Measurements from ENCODE around the gene TMEM43.
A peak's percentile ranks its signal among the peaks of the same experiment; 100 is the strongest.

The TMEM43 gene

GRCh38 chr3:14137445-14137844 lies 12.6 kb downstream of the TMEM43 start:
- no peak for DNase-seq (ENCODE audit: low read depth in 2 of 2, low spot score in 1 of 2)

DNA sequence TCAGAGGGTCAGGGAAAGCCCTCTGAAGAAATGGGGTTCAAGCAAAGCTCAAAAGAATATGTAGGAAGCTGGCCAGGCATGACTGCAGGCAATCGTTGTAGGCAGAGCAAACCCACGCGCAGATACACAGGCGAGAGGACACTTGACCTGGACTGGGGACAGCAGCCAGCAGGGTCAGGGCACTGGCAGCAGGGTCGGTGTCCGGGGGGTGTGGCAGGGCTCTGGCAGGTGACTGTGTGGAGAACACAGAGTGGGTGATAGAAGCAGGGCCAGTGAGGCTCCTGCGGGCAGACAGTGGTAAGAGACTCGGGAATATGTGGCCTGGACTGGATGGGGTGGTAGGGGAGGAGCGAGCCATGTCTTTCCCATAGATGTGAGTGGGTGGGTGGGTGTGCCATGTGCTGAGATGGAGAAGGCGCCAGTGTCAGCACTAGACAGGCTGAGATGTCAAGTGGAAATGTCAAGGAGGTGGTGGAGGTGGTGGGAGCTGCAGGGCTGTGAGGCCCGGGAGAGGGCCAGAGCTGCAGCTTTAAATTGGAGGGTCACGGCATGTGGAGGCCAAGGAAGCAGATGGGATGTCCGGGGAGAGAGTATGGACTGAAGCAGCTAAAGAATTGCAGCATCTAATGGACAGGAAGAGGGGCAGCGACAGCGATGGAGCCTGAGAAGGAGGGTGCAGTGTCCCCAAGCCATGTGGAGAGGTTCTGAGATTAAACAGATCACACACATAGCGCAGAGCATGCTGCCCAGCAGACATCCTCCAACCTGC lies 13.4 kb downstream of the TMEM43 start:
- no peak for DNase-seq (ENCODE audit: low read depth in 2 of 2, low spot score in 1 of 2)

- no peak for DNase-seq (ENCODE audit: low read depth in 2 of 2, low spot score in 1 of 2)
Observed at GRCh38 chr3:14138878-14139655, 14.2 kb downstream of the TMEM43 start.

DNA sequence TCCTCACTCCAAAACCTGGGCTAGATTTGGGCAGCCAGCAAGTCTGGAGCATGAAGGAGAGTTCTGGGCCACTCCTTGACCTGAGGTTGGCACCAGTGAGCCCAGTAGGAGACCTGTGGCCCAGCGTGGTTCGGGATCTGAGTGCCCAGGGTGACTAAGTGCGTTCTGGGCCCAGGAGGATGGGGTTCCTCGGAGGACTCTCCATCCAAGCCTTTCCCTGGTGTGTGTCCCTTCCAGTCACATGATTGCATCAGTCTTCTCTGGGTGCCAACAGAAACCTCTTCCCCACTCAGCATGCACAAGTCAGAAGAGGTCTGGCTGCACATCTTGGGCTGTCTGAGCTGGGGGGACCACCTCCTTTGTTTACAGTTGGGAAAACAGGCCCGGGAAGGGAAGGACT lies 14.9 kb downstream of the TMEM43 start:
- no peak for DNase-seq (ENCODE audit: low read depth in 2 of 2, low spot score in 1 of 2)

DNA sequence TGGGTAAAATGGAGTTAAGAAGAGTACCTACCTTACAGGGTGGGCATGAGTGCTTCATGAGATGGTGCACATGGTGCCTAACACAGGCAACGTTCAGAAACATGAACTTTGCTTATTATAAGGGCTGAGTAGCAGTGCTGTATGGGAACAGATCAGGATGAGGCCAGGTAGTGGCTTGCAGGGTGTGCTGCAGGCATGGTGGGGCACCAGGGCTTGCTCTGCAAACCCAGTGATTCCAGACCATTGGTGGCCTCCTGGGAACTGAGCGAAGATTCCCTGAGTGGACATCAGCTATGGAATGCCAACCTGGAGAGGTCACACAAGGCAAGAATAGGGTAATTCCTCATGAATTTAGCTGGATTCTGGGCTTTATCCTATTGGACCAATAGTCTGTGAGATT lies 15.8 kb downstream of the TMEM43 start:
- DNase-seq (ENCODE audit: low read depth in 2 of 2, low spot score in 1 of 2), result no peak

GRCh38 chr3:14141144-14141543 lies 16.3 kb downstream of the TMEM43 start:
- DNase-seq (ENCODE audit: low read depth in 2 of 2, low spot score in 1 of 2), result no peak

DNA sequence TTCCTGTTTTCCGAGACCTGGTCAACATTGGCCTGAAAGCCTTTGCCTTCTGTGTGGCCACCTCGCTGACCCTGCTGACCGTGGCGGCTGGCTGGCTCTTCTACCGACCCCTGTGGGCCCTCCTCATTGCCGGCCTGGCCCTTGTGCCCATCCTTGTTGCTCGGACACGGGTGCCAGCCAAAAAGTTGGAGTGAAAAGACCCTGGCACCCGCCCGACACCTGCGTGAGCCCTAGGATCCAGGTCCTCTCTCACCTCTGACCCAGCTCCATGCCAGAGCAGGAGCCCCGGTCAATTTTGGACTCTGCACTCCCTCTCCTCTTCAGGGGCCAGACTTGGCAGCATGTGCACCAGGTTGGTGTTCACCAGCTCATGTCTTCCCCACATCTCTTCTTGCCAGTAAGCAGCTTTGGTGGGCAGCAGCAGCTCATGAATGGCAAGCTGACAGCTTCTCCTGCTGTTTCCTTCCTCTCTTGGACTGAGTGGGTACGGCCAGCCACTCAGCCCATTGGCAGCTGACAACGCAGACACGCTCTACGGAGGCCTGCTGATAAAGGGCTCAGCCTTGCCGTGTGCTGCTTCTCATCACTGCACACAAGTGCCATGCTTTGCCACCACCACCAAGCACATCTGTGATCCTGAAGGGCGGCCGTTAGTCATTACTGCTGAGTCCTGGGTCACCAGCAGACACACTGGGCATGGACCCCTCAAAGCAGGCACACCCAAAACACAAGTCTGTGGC lies 16.9 kb downstream of the TMEM43 start:
- DNase-seq (ENCODE audit: low read depth in 2 of 2, low spot score in 1 of 2), result no peak

DNA sequence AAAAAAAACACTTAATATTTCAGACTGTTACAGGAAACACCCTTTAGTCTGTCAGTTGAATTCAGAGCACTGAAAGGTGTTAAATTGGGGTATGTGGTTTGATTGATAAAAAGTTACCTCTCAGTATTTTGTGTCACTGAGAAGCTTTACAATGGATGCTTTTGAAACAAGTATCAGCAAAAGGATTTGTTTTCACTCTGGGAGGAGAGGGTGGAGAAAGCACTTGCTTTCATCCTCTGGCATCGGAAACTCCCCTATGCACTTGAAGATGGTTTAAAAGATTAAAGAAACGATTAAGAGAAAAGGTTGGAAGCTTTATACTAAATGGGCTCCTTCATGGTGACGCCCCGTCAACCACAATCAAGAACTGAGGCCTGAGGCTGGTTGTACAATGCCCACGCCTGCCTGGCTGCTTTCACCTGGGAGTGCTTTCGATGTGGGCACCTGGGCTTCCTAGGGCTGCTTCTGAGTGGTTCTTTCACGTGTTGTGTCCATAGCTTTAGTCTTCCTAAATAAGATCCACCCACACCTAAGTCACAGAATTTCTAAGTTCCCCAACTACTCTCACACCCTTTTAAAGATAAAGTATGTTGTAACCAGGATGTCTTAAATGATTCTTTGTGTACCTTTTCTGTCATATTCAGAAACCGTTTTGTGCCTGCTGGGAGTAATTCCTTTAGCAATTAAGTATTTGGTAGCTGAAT lies 17.9 kb downstream of the TMEM43 start:
- peak in 1 of 2 donors; percentile 29 for DNase-seq (ENCODE audit: low read depth in 2 of 2, low spot score in 1 of 2)

DNA sequence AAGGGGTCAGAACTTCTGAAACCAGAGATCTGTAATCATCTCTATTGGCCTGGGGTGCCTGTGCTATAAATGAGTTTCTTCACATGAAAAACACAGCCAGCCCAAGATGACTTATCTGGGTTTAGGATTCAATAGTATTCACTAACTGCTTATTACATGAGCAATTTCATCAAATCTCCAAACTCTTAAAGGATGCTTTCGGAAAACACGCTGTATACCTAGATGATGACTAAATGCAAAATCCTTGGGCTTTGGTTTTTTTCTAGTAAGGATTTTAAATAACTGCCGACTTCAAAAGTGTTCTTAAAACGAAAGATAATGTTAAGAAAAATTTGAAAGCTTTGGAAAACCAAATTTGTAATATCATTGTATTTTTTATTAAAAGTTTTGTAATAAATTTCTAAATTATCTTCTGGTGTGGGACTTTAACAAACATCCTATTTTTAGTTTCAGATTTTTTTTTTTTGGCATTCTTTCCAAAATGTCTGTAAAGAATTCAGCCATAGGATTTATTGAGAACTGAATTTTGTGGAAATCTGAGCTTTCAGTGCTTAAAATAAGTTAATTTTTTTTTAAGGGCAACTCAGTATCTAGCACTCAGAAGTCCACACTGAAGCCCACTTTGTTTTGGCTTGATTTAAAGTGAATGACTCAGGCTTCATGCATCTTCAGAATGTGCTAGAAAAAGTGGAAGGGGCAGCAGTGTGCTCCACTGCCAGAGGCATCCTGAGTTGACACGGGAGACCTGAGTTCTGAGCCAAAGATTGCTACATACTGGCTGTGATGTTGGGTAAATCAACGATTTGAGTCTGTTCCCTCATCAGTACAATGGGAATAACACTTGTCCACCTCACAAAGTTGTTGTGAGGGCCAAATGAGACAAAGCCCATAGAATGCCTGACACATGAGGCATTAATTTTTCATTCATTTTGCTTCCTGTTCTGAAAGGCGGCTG lies 18.7 kb downstream of the TMEM43 start:
- DNase-seq (ENCODE audit: low read depth in 2 of 2, low spot score in 1 of 2), result no peak

- peak; percentile 32 to 46 for DNase-seq (ENCODE audit: low read depth in 2 of 2, low spot score in 1 of 2)
Observed at GRCh38 chr3:14144423-14145075, 19.7 kb downstream of the TMEM43 start.

- no peak for DNase-seq (ENCODE audit: low read depth in 2 of 2, low spot score in 1 of 2)
Observed at GRCh38 chr3:14145236-14145635, 20.4 kb downstream of the TMEM43 start.

- DNase-seq (ENCODE audit: low read depth in 2 of 2, low spot score in 1 of 2), result no peak
Observed at GRCh38 chr3:14145670-14146380, 21.0 kb downstream of the TMEM43 start.

DNA sequence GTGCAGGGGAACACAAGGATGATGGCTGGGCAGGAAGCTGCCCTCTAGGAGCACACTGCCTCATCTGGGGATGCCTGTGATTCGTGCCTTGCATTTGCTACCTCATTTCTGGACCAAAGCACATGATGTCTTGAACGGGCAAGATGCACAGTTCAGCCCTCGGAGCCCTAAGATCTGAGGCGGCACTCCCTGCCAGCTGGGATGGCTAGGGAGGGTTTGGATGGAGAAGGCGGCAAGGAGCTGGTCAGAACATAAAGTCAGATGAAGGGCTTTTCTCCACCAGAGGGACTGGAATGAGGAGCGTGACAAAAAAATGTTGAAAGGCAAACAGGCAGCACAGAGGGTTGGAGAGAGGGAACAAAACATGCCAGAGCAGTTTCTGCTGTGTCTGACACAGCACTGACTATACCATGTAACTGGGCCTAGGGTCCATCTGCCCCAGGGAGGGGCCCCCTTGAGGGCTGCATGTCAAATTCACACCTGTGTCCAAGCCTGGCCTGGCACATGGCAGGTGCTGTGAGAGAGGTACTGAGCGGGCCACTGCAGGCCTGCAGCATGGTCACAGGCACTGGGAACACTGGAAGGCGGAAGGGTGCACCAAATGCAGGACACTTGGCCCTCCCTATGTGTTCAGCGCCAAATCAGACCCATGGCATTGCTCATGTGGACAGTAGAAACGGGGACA lies 21.7 kb downstream of the TMEM43 start:
- DNase-seq (ENCODE audit: low read depth in 2 of 2, low spot score in 1 of 2), result no peak

DNA sequence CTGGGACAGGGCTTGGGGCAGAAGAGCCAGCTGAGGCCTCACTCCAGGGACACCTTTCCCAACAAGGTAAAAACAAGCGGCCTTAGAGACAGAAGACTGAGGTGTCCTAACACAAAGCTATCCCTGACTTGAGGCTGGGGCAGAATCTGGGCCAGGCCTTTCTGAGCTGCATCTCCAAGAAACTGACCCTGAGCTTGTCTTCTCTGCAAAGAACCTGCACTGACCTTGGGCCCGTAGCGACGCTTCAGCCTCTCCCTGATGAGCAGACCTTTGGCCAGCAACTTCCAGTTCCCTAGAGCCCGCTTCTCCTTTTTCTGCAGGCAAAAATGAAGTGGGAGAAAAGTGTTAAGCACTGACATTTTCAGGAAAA lies 22.2 kb downstream of the TMEM43 start:
- no peak for DNase-seq (ENCODE audit: low read depth in 2 of 2, low spot score in 1 of 2)

GRCh38 chr3:14147617-14148016 lies 22.8 kb downstream of the TMEM43 start:
- DNase-seq (ENCODE audit: low read depth in 2 of 2, low spot score in 1 of 2), result no peak

DNA sequence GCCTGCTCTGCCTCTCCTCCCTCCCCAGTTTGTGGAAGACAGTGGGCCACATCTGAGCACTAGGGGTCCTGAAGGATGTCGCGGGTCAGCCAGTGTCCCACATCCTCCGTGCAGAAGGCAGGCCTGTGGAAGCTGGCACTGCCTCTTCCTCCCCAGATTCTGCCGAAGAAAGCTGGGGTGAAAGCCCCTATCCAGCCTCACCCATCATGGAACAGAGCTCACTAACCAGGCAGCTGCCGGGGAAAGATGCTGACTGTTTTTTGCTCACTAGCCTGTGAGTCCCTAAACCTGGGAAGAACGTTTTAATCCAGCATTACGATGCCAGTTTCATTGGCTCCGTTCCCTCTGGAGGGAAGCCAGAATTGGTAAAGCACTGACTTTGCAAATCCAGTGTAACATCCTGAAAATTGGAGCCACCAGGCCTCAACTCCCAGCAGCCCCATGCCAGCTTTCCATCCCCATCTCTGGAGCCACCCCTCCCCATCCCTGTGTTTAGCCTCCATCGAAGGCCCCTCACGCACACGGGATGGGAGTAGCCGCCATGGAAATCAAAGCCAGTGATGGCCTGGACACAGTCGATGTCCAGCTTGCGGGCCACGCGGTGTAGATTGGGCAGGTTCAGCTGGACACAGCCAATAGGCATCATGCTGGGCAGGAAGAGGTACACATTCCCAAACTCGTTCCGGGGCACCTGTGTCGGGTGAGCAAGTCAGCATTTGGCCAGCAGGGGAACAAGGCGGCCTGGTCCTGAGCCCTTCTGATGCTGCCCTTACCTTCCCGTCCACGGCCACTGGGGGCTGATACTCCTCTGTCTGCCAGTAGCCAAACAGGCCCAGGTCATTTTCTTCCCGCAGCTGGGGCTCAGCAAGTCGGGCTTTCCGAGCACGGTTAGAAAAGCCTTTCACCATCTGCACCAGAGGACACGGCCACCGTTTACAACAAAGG lies 23.5 kb downstream of the TMEM43 start:
- no peak for DNase-seq (ENCODE audit: low read depth in 2 of 2, low spot score in 1 of 2)

- no peak for DNase-seq (ENCODE audit: low read depth in 2 of 2, low spot score in 1 of 2)
Observed at GRCh38 chr3:14150078-14150477, 25.2 kb downstream of the TMEM43 start.

Data from stimulated activated CD8-positive, alpha-beta memory T cell treated with anti-CD3 and anti-CD28 coated beads, Interleukin-4, amount 100 ng/mL, for 1 hour (primary cell).